Liver (tissue), 2 donors: ENCODE results near the gene TFAP2A.

Source experiments
- CTCF ChIP-seq: fragments of 150-350 bp; IDR thresholded peaks from 2 replicates; pipeline ENCODE4 v1.5.1; 2017; ENCODE audit warnings: improper control_type of control experiment, low read depth, low read length; ENCODE audit not compliant: missing input control
- FOXA1 ChIP-seq: IDR thresholded peaks from 2 replicates; pipeline ENCODE4 v1.6.1; 2016; ENCODE audit warnings: antibody characterized with exemption
- MAX ChIP-seq: IDR thresholded peaks from 2 replicates; pipeline ENCODE4 v1.6.1; 2016; ENCODE audit warnings: antibody characterized with exemption
- ZBTB33 ChIP-seq: IDR thresholded peaks from 2 replicates; pipeline ENCODE4 v1.6.1; 2016; ENCODE audit warnings: antibody characterized with exemption
- donor health status: healthy.

GRCh38 chr6:10446548-10446947 lies 31.7 kb upstream of the TFAP2A start:
- no peak for TF ChIP-seq CTCF
- TF ChIP-seq MAX = no peak
- TF ChIP-seq FOXA1 = no peak
- TF ChIP-seq ZBTB33 = no peak
